Skeletal muscle tissue (tissue), 4 donors: ENCODE measurements around the gene AK2. TPM values are rescaled to one million over a fixed set of nuclear protein-coding genes. Genes with fewer than 3 reads are reported as not detected.
"Not testable (repeated sequence)": the region's sequence is repeated elsewhere in the genome, so short reads cannot be mapped to it uniquely, and the experiment has no call there.

Experiments used
- H3K27ac ChIP-seq: one replicate; pipeline ENCODE4 v1.7.0; 2013; ENCODE audit warnings: mild to moderate bottlenecking, low read depth, low read length, inconsistent platforms
- H3K27me3 ChIP-seq, 3 donors: one replicate each; pipeline ENCODE4 v1.7.0; 2013; ENCODE audit warnings: low read length in 3 of 3; ENCODE audit not compliant: control insufficient read depth in 3 of 3, insufficient read depth in 3 of 3
- H3K36me3 ChIP-seq, 3 donors: one replicate each; pipeline ENCODE4 v1.7.0; 2013; ENCODE audit warnings: low read length in 3 of 3; ENCODE audit not compliant: control insufficient read depth in 3 of 3, insufficient read depth in 3 of 3
- H3K4me1 ChIP-seq, 3 donors: one replicate each; pipeline ENCODE4 v1.7.0; 2013; ENCODE audit warnings: low read length in 3 of 3, mild to moderate bottlenecking in 3 of 3; ENCODE audit not compliant: control insufficient read depth in 3 of 3, insufficient read depth in 3 of 3
- H3K4me3 ChIP-seq, 3 donors: one replicate each; pipeline ENCODE4 v1.7.0; 2013; ENCODE audit warnings: low read length in 3 of 3
- H3K9ac ChIP-seq, 3 donors: one replicate each; pipeline ENCODE4 v1.7.0; 2013; ENCODE audit warnings: low read length in 3 of 3, mild to moderate bottlenecking in 3 of 3, moderate library complexity in 2 of 3, low read depth in 1 of 3
- H3K9me3 ChIP-seq, 3 donors: one replicate each; pipeline ENCODE4 v1.7.0; 2013; ENCODE audit warnings: low read length in 3 of 3; ENCODE audit not compliant: control insufficient read depth in 3 of 3
- total RNA-seq: library from RNA; depleted of rRNA; stranded (reverse); fragments of >200 nt; gene quantifications from one replicate; pipeline ENCODE4 v1.2.3, GENCODE V29; 2014
- donor health status: Osteomylitis.

Gene AK2
- total RNA-seq, 1 donor from 2014 or later = 64.2 TPM

DNA sequence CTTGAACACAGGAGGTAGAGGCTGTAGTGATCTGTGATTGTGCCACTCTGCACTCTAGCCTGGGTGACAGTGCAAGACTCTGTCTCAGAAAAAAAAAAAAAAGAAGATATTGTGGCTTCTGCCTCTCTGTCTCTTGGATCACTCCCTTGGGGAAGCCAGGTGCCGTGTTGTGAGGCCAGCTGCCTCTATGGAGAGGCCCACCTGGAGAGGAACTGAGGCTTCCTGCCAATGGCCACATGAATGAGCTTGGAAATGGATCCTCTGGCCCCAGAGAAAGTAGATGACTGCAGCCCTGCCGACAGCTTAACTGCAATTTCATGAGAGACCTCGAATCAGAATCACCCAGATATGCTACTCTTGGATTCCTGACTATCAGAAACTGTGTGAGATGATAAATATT is 19.7 kb upstream of the AK2 start:
- no peak overlapping the region for H3K4me3 ChIP-seq
- no peak overlapping the region for H3K27ac ChIP-seq
- no peaks in the 10 kb centered on the region for H3K9me3 ChIP-seq
- H3K36me3 ChIP-seq = no peaks in the 10 kb centered on the region
- no peak overlapping the region for H3K9ac ChIP-seq
- H3K27me3 ChIP-seq = no peaks in the 10 kb centered on the region
- peaks cover 11 to 12% (median 11%) of the 10 kb centered on the region in 3 donors for H3K4me1 ChIP-seq

GRCh38 chr1:33055210-33056008 is 18.7 kb upstream of the AK2 start:
- H3K4me1 ChIP-seq = peaks cover 13 to 14% (median 14%) of the 10 kb centered on the region in 3 donors
- H3K27me3 ChIP-seq = no peaks in the 10 kb centered on the region
- no peaks in the 10 kb centered on the region for H3K9me3 ChIP-seq
- H3K36me3 ChIP-seq = no peaks in the 10 kb centered on the region
- H3K27ac ChIP-seq = peak overlapping the region; percentile 8
- H3K9ac ChIP-seq = no peak overlapping the region
- peak overlapping the region in 1 of 3 donors; percentile 13 for H3K4me3 ChIP-seq

DNA sequence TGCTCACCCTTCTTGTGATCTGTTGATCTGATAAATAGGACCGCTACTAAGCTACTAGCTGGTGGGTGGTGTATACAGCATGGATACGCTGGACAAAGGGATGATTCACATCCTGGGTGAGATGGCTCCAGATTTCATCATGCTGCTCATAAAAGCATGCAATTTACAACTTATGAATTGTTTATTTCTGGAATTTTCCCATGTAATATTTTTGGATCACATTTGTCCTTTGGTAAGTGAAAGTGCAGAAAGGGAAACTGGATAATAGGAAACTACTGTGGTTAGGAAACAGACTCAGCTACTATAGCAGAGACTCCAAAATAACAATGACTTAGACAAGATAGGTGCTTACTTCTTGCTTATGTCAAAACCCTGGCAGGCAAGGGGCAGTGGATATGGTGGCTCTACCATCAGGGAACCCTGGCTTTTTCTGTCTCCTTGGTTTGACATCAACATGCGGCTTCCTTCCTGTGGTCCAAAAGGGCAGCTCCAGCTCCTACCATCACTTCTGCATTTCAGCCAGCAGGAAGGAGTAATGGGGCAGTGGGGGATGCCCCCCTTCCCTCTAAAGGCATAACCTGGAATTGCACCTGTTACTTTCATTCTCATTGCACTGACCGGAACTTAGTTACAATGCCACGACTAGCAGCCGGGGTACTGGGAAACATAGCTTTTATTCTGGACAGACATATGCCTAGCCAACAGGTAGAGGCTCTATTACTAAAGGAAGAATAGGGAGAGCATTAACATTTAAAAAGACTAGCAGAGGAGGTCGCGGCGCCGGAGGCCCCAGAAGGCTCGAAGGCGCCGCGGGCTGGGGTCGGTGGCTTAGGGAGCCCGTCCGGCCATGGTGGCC is 13.8 kb upstream of the AK2 start:
- H3K4me3 ChIP-seq = no peak overlapping the region
- H3K36me3 ChIP-seq = no peaks in the 10 kb centered on the region
- no peak overlapping the region for H3K9ac ChIP-seq
- no peaks in the 10 kb centered on the region for H3K9me3 ChIP-seq
- H3K27me3 ChIP-seq = no peaks in the 10 kb centered on the region
- H3K27ac ChIP-seq = no peak overlapping the region
- H3K4me1 ChIP-seq = peaks cover 9 to 10% (median 10%) of the 10 kb centered on the region in 3 donors

- H3K9ac ChIP-seq = no peak overlapping the region
- H3K27ac ChIP-seq = no peak overlapping the region
Observed at GRCh38 chr1:33049371-33049770, 12.7 kb upstream of the AK2 start.

GRCh38 chr1:33048426-33048825 is 11.7 kb upstream of the AK2 start:
- Histone ChIP-seq H3K9me3 (no peaks in the 10 kb centered on the region), H3K4me1 (peaks cover 7 to 13% (median 11%) of the 10 kb centered on the region in 3 donors), H3K36me3 (no peaks in the 10 kb centered on the region), H3K9ac (no peak overlapping the region), H3K27ac (no peak overlapping the region), H3K27me3 (no peaks in the 10 kb centered on the region), H3K4me3 (no peak overlapping the region)

More at GRCh38 chr1:33049371-33049770, 12.7 kb upstream of the AK2 start:
- H3K4me3 ChIP-seq = no peak overlapping the region
- H3K27me3 ChIP-seq = no peaks in the 10 kb centered on the region
- peaks cover 3 to 4% (median 4%) of the 10 kb centered on the region in 3 donors for H3K4me1 ChIP-seq
- H3K9me3 ChIP-seq = no peaks in the 10 kb centered on the region
- no peaks in the 10 kb centered on the region for H3K36me3 ChIP-seq

DNA sequence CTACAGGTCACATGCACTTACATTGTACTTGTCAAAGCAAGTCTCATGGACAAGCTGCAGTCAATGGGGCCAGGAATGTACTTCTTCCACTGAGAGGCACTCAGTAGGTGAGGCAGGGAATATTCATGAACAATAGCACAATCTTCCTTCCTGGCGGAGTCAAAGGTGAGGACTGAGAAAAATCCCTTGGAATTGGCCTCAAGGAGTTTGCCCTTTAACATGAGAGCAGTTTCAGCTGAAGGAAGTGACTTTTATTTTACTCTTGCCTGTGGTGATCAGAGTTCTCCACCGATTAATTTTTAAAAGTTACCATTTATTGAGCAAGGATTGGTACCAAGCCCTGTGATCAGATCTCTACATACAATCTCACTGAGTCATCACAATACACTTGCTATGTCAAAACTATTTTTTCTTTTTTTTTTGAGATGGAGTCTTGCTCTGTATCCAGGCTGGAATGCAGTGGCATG is 11.2 kb upstream of the AK2 start:
- Histone ChIP-seq H3K4me3 (no peak overlapping the region), H3K36me3 (no peaks in the 10 kb centered on the region), H3K4me1 (peaks cover 12 to 17% (median 14%) of the 10 kb centered on the region in 3 donors), H3K27ac (no peak overlapping the region), H3K27me3 (no peaks in the 10 kb centered on the region), H3K9ac (no peak overlapping the region), H3K9me3 (no peaks in the 10 kb centered on the region)

GRCh38 chr1:33047290-33047689 is 10.6 kb upstream of the AK2 start:
- Histone ChIP-seq H3K27ac (no peak overlapping the region), H3K27me3 (no peaks in the 10 kb centered on the region), H3K36me3 (no peaks in the 10 kb centered on the region), H3K4me1 (peaks cover 13 to 17% (median 14%) of the 10 kb centered on the region in 3 donors), H3K9me3 (no peaks in the 10 kb centered on the region), H3K9ac (no peak overlapping the region), H3K4me3 (no peak overlapping the region)

DNA sequence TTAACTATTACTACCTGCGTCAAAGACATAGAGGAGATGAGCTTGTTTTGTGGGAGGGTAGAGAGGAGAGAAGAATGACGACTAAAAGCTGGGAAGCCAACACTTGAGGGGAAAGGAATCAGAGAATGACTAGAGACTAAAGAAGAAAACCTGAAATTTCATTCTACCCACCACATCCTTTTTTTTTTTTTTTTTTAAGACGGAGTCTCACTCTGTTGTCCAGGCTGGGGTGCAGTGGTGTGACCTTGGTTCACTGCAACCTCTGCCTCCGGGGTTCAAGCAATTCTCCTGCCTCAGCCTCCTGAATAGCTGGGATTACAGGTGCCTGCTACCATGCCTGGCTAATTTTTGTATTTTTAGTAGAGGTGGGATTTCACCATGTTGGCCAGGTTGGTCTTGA is 9.6 kb upstream of the AK2 start:
- not testable (repeated sequence) for H3K9me3 ChIP-seq, H3K9ac ChIP-seq, H3K27ac ChIP-seq, H3K4me3 ChIP-seq, H3K27me3 ChIP-seq, H3K36me3 ChIP-seq
- peaks cover 13 to 17% (median 14%) of the 10 kb centered on the region in 3 donors for H3K4me1 ChIP-seq

- H3K27me3 ChIP-seq = no peaks in the 10 kb centered on the region
- no peak overlapping the region for H3K9ac ChIP-seq
- H3K4me3 ChIP-seq = no peak overlapping the region
- H3K27ac ChIP-seq = no peak overlapping the region
- no peaks in the 10 kb centered on the region for H3K36me3 ChIP-seq
- peaks cover 13 to 17% (median 14%) of the 10 kb centered on the region in 3 donors for H3K4me1 ChIP-seq
- H3K9me3 ChIP-seq = no peaks in the 10 kb centered on the region
Observed at GRCh38 chr1:33045814-33046213, 9.1 kb upstream of the AK2 start.

- Histone ChIP-seq H3K9me3 (no peaks in the 10 kb centered on the region), H3K27me3 (no peaks in the 10 kb centered on the region), H3K4me3 (no peak overlapping the region), H3K9ac (no peak overlapping the region), H3K36me3 (no peaks in the 10 kb centered on the region), H3K27ac (no peak overlapping the region), H3K4me1 (peaks cover 9 to 14% (median 12%) of the 10 kb centered on the region in 3 donors)
Observed at GRCh38 chr1:33045246-33045645, 8.6 kb upstream of the AK2 start.
